ENCODE data around the gene ARHGAP28. TPM values are rescaled to one million over a fixed set of nuclear protein-coding genes. Genes with fewer than 3 reads are reported as not detected.
"Not testable (repeated sequence)": the region's sequence is repeated elsewhere in the genome, so short reads cannot be mapped to it uniquely, and the experiment has no call there.

The ARHGAP28 gene
- total RNA-seq, 1 donor from 2014 or later: 1.5 TPM

GRCh38 chr18:6814882-6815425 lies 85.4 kb downstream of the ARHGAP28 start:
- H3K27me3 ChIP-seq (ENCODE audit: low read depth): no peaks in the 10 kb centered on the region
- H3K36me3 ChIP-seq: no peaks in the 10 kb centered on the region
- peaks cover 4% of the 10 kb centered on the region for H3K9me3 ChIP-seq (replicated peaks)
- no peaks in the 10 kb centered on the region for H3K4me1 ChIP-seq
- intact Hi-C loops (cut with micrococcal nuclease): no loop called here
- no peak overlapping the region for H3K27ac ChIP-seq (replicated peaks)
- H3K4me3 ChIP-seq: no peak overlapping the region
- DNase-seq: no peak
- TF ChIP-seq CTCF (IDR thresholded peaks at IDR 0.05; ENCODE audit: borderline replicate concordance): no peak

- no peak for DNase-seq
- no peak for TF ChIP-seq CTCF (IDR thresholded peaks at IDR 0.05; ENCODE audit: borderline replicate concordance)
- no peaks in the 10 kb centered on the region for H3K4me1 ChIP-seq
- H3K9me3 ChIP-seq (replicated peaks): peaks cover 14% of the 10 kb centered on the region
- H3K27ac ChIP-seq (replicated peaks): no peak overlapping the region
- intact Hi-C loops (cut with micrococcal nuclease): no loop called here
- no peak overlapping the region for H3K4me3 ChIP-seq
- H3K27me3 ChIP-seq (ENCODE audit: low read depth): no peaks in the 10 kb centered on the region
- no peaks in the 10 kb centered on the region for H3K36me3 ChIP-seq
These were observed 86.6 kb downstream of the ARHGAP28 start for GRCh38 chr18:6816154-6816553.

DNA sequence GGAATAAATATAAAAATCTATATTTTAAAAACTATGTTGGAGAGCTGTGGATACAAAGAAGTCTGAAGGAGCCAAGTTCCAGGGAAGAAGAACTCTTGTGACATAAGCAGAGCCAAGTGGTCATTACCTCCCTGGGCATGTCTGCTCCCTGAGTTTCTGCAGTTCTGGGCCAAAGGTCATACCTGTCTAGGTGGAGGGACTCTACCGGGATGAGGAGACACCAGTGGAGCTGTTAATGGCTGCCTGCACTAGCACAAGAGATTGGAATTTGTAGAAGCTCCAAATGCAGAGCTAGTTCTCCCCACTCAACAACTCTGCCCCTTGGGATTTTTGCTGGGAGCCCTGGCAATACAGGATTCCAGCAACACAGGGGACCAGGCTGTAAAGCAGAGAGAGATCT lies 89.8 kb downstream of the ARHGAP28 start:
- no peak overlapping the region for H3K4me3 ChIP-seq
- H3K4me1 ChIP-seq: no peaks in the 10 kb centered on the region
- DNase-seq: no peak
- no peak for TF ChIP-seq CTCF (IDR thresholded peaks at IDR 0.05; ENCODE audit: borderline replicate concordance)
- no peaks in the 10 kb centered on the region for H3K27me3 ChIP-seq (ENCODE audit: low read depth)
- H3K9me3 ChIP-seq (replicated peaks): peaks cover 18% of the 10 kb centered on the region
- no peak overlapping the region for H3K27ac ChIP-seq (replicated peaks)
- no peaks in the 10 kb centered on the region for H3K36me3 ChIP-seq
- intact Hi-C loops (cut with micrococcal nuclease): no loop called here

DNA sequence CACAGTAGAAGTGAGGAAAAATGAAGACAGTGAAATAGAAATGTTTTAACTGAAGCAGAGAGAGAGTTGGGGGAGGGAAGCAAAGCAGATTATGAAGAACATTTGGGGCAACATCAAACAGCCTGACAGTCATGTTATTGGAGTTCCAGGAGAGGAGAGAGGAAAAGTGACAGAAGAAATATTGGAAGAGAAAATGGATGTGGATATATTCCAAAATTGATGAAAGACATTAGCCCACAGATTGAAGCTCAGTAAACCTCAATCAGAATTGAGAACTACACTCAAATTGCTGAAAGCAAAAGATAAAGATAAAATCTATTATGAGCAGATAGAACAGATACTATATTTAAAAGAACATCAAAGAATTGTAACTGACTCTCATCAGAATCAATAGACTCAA lies 90.8 kb downstream of the ARHGAP28 start:
- TF ChIP-seq CTCF (IDR thresholded peaks at IDR 0.05; ENCODE audit: borderline replicate concordance): no peak
- DNase-seq: no peak
- Histone ChIP-seq H3K27ac (replicated peaks) (no peak overlapping the region), H3K9me3 (replicated peaks) (peaks cover 18% of the 10 kb centered on the region), H3K27me3 (ENCODE audit: low read depth) (no peaks in the 10 kb centered on the region), H3K36me3 (no peaks in the 10 kb centered on the region), H3K4me1 (no peaks in the 10 kb centered on the region), H3K4me3 (no peak overlapping the region)
- intact Hi-C loops (cut with micrococcal nuclease): no loop called here

- no peak overlapping the region for H3K4me3 ChIP-seq
- intact Hi-C loops (cut with micrococcal nuclease): no loop called here
- H3K27ac ChIP-seq (replicated peaks): no peak overlapping the region
- TF ChIP-seq CTCF (IDR thresholded peaks at IDR 0.05; ENCODE audit: borderline replicate concordance): no peak
- H3K4me1 ChIP-seq: no peaks in the 10 kb centered on the region
- H3K36me3 ChIP-seq: no peaks in the 10 kb centered on the region
- no peak for DNase-seq
- H3K27me3 ChIP-seq (ENCODE audit: low read depth): no peaks in the 10 kb centered on the region
- peaks cover 18% of the 10 kb centered on the region for H3K9me3 ChIP-seq (replicated peaks)
These were observed 91.8 kb downstream of the ARHGAP28 start for GRCh38 chr18:6821356-6821755.

GRCh38 chr18:6827161-6827560 lies 97.6 kb downstream of the ARHGAP28 start:
- DNase-seq; H3K27ac ChIP-seq (replicated peaks); intact Hi-C loops (cut with micrococcal nuclease); H3K36me3 ChIP-seq; H3K4me3 ChIP-seq; H3K27me3 ChIP-seq (ENCODE audit: low read depth); H3K4me1 ChIP-seq: not testable (repeated sequence)
- peaks cover 20% of the 10 kb centered on the region for H3K9me3 ChIP-seq (replicated peaks)

- intact Hi-C loops (cut with micrococcal nuclease); DNase-seq; H3K27me3 ChIP-seq (ENCODE audit: low read depth); H3K27ac ChIP-seq (replicated peaks); H3K36me3 ChIP-seq; H3K4me1 ChIP-seq; H3K4me3 ChIP-seq: not testable (repeated sequence)
- H3K9me3 ChIP-seq (replicated peaks): peaks cover 24% of the 10 kb centered on the region
These were observed 98.0 kb downstream of the ARHGAP28 start for GRCh38 chr18:6827566-6827965.
